GM19025 (cell line): Measurements from ENCODE around the gene RBPJ.

ENCODE experiments used
- ATAC-seq: cut with Tn5 transposase; IDR thresholded peaks from one replicate; pipeline ENCODE4 v1.9.1; 2021; ENCODE audit warnings: mild to moderate bottlenecking, low read depth, moderate library complexity; ENCODE audit not compliant: unreplicated experiment

Gene RBPJ

DNA sequence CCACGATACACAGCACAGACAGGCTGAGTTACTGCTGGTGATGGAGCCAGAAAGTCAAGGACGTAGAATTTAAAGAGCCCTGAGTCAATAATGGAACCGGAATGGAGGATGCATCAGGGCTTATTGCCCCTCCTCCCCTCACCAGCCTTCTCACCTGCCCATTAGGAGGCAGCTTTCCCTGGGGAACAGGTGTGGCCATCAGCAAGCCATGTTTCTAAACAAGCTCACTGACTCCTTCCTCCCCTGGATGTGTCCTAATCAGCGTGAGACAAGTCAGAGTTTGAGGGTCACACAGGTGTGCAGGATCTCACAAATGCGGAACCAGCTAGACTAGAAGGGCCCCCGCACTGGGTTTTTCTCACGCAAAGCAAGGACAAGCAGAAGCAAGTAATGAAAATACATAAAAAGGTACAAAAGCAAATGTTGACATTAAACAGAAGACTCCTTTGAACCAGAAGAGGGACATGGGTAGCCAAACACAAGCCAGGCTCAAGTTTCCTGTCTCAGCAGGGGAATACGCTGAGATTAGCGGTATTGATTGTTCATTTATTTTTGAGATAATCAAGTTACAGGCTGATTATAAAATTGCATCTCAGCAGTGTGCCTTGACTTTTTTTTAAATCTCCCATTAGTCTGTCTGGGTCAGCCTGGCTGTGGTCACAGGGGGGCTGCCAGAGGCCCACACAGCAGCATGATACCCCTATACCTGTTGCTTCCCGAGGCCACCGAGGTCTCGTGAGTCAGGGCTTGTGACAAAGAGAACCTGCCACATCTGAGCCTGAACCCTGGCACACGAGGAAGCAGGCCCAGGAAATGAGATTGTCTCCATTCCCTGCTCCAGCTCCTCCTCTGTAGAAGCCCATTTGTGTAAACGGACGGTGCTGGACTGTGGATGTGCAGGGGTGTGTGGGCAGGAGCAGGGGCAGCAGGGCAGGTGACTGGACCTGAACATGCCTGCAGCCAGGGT is 132.0 kb downstream of the RBPJ start:
- no peak for ATAC-seq

DNA sequence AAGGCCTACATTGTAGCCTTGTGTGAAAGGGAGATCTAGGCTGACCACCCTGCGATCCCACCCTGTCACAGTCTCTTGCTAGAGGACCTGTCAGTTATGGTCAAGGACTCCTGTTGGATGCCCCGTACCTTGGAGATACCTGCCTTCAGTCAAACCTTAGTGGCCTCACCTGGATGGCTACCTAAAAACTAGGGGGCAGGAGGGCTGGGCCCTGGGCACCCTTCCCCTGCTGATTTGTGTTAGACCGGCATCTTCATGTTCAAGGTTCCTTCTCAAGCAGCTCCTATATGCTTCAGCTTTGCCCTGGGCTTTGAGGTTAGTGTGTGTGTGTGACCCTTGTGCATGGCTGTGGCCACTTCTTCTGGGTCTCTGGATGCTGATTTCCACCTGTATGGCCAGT is 134.1 kb downstream of the RBPJ start:
- no peak for ATAC-seq

DNA sequence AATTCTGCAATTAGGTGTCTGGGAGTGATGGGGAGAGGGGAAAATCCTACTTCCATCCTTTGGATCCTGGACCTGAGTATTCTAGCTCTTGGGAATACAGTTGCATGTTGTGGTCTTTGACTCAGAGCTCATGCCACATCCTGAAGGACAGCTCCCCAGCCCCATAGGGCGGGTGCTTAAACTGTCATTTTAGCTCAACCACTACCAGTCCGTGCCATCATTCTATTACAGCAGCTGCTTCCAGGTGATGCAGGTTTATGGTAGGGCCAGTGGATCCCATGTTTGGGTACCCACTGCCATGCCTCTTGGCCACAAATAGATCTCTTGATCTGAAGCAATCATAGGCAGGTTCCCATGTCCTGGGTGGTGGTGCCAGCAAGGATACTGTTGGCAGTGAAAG is 134.8 kb downstream of the RBPJ start:
- no peak for ATAC-seq

DNA sequence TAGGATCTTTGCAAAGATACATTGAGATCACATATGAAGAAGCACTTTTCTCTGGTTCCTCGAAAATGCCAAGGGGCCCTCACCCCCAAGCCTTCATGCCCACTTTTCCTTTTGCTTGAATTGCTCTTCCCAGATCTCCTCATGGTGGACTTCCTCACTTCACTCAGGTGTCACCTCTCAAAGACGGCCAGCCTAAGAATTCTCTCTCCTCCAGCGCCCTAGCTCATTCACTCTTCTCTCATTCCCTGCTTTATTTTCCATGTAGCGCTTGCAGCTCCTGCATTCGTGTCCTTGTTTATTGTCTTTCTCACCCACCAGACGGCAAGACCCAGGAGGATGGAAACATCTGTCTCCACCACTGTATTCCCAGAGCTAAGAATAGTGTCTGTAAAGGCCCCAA is 136.6 kb downstream of the RBPJ start:
- no peak for ATAC-seq

DNA sequence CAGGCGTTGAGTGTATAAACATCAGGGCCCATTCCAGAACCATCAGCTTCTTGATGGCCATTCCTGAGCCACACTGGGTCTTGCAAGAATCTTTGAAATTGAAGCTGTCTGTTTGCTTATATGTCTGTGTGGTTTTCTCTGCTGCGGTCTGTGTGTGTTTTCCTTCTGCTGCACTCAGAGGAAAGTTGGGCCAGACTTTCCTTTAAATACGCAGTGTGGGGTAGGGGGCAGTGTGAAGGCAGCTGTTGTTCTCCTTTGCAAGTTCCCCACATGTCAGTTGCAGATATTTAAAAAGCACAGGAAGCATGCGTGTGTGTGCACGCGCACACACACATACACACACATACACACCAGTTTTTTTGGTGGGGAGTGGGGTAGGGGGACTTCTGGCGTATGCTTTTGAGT is 137.3 kb downstream of the RBPJ start:
- ATAC-seq, result no peak

- ATAC-seq, result no peak
Observed at GRCh38 chr4:26459054-26459755, 138.4 kb downstream of the RBPJ start.

- ATAC-seq, result no peak
Observed at GRCh38 chr4:26459756-26460530, 139.1 kb downstream of the RBPJ start.

- no peak for ATAC-seq
Observed at GRCh38 chr4:26462874-26463273, 142.1 kb downstream of the RBPJ start.

GRCh38 chr4:26463386-26463785 is 142.6 kb downstream of the RBPJ start:
- ATAC-seq, result no peak

DNA sequence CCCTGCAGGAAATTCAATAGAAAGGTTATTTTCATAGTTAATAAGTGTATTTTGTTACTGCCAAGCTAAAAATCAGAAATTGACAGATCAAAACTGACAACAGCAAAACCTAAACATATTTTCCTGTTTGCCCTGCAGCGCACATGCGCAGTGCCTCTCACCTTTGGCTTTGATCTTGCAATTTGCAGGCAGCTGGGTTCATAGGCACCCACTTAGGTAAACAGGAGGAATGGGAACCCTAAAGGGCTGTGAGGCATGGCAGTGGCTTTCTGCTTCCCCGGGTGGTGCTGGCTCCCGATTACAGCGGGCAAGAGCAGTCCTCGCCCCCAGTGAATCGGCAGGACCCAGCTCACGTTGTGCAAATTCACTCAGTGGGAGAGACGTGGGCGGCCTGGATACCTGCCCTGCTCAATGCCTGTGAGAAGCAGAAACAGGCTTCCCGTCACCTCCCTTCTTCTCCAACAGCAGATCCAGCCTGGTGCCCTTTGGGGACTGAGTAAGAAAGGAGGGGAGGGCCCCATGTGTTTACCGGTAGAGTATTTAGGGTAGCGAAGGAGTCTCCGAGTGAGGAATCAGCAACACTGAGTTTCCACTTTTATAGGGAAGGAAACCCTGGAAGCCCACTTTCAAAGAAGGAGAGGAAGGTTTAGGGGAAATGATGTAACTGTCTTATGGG is 143.7 kb downstream of the RBPJ start:
- no peak for ATAC-seq

DNA sequence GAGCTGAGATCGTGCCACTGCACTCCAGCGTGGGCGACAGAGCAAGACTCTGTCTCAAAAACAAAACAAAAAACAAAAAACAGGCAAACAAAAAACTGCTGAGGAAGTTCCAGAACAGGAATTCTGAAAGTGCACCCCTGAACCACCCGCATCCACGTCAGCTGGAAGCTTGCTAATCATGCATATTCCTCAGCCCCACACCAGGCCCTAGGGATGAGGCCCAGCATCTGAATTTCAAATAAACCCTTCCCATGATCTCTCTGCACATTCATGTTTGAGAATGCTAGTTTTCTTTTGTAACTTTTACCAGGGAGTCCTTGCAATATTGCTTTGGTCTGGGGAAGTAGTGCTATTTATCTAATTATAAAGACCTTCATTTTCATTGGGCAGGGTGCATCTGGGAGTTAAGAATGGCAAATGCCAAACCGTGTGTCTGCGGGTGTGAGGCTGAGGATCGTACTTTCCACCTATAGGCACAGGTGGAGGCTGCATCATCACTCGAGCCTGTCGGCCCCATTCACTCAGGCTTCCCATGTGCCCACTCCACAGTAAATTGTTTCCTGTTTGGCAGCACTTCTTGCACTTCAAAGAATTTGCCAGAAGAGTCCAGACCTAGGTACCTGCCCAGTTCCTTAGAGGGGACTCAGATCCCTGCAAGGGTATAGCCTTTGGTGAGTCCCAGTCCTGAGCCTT is 145.9 kb downstream of the RBPJ start:
- no peak for ATAC-seq

GRCh38 chr4:26467724-26468123 is 146.9 kb downstream of the RBPJ start:
- no peak for ATAC-seq

- no peak for ATAC-seq
Observed at GRCh38 chr4:26468283-26468949, 147.6 kb downstream of the RBPJ start.

DNA sequence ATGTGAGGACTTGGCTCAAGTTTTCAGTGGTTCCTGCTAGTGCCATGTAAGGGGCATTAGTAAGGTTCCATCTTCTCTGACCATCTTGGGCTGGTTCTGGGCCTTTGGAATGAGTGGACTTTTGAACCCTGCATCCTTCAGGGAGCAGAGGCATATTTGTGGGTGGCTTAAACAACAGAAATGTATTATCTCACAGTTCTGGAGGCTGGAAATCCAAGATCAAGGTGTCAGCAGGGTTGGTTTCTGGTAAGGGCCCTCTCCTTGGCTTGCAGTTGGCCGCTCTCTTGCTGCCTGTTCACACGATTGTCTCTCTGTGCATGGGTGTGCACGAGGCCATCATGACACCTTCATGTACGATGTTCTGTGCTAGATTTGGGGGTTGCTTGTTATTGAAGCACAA is 148.2 kb downstream of the RBPJ start:
- ATAC-seq, result no peak

DNA sequence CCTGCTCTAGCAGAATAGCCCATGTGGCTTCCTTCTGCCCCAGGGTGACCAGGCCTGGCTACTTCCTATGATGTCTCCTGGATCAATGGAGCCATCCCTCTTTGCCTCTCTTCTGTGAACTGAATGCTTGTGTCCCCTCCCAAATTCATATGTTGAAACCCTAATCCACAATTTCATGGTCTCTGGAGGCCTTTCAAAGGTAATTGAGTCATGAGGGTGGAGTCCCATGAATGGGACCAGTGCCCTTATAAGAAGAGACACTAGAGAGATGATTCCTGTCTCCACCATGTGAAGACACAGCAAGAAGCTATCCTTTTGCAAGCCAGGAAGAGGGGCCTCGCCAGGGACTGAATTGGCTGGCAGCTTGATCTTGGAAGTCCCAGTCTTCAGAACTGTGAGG is 151.1 kb downstream of the RBPJ start:
- no peak for ATAC-seq

DNA sequence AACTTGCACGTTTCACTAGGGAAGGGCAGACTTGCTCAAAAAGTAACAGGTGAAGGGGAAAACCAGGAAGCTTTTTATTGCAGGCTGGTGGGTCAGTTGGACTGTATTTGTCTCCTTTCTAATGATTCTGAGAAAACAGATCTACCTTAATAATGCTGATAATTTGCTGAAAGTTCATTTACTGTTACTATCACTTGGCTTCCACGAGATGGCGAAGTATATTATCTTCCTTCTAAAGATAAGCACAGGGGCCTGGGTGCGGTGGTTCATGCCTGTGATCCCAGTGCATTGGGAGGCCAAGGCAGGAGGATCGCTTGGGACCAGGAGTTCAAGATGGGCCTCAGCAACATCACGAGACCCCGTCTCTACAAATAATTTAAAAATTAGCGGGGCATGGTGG is 153.1 kb downstream of the RBPJ start:
- no peak for ATAC-seq

DNA sequence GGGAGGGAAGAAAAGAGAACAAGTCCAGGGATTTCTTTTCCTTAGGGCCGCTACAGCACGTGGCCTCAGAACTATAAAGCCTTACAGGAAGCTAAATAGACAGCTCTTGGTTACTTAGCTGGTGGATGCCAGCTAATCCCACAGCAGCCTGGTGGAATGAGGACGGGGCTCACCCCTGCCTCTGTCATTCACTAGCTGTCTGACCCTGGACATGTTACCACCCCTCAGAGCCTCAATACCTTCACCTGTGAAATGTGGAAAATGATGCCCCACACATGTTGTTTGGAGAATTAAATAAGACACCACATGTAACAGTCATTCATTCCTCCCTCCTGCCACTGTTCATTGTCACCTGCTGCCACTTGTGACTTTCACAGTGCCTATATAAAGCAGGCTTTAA is 153.7 kb downstream of the RBPJ start:
- ATAC-seq, result no peak

GRCh38 chr4:26475716-26476115 is 154.9 kb downstream of the RBPJ start:
- ATAC-seq, result no peak

DNA sequence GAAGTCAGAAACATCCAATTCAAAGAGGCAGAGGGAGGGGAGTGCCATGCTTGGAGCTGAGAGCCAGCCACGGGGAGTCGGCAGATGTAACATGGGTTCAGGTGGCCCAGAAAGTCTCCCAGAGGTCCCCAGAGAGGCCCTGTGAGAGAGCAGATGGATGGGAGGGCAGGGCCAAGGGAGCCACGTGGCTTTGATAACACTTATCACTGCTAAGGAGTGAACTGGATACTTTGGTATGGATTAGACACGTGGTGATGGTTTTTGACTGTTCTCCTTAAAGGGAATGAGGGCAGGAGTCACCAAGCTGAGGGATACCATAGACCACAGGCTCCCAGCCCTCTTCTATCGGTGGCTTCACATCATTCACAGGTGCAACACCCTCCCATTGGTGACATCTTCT is 155.7 kb downstream of the RBPJ start:
- no peak for ATAC-seq
